K562 (cell line): ENCODE measurements around the gene KYAT1. TPM values are rescaled to one million over a fixed set of nuclear protein-coding genes. Genes with fewer than 3 reads are reported as not detected.

Experiments used
- ATAC-seq: fragments of 200-7000 bp; cut with Tn5 transposase; 3 replicates; pipeline ENCODE4 v1.9.1; 2020; ENCODE audit warnings: moderate library complexity
- BruUV-seq: library from RNA; stranded (reverse); fragments of 400-500 nt; replicated peaks from 2 replicates; lab custom pipeline; 2021; lab: Mats Ljungman, UMichigan
- CTCF ChIA-PET: fragments of 300-600 bp; formaldehyde crosslinking; extraction: SDS; loops from one replicate; lab custom pipeline; 2021; ENCODE audit warnings: low intra/inter-chr PET ratio; lab: Yijun Ruan, JAX
- POLR2A ChIA-PET: fragments of 300-600, 350-650 bp; sonication (Branson Sonifier 250); formaldehyde crosslinking; extraction: SDS; loops from one replicate; lab custom pipeline; 2021; ENCODE audit warnings: antibody characterized with exemption, inconsistent platforms; lab: Yijun Ruan, JAX
- DNase-seq, 4 experiments: peaks; one replicate each; pipeline versions ENCODE4 v3.0.0 to v3.0.0-alpha.2; 2011 to 2018; ENCODE audit warnings: low spot score in 3 of 4, mixed read lengths in 3 of 4; ENCODE audit errors: extremely low read depth in 1 of 4
- FAIRE-seq: peaks from 2 replicates; lab custom pipeline; 2011; peaks lifted over from hg19 to GRCh38; lab: Jason Lieb, UNC
- H2AFZ ChIP-seq: 2 replicates; pipeline ENCODE4 v1.6.0; 2011; ENCODE audit warnings: low read depth, low read length, control low read depth, inconsistent platforms
- H3K27ac ChIP-seq: fragments of 200-600 bp; 3 replicates; pipeline ENCODE4 v1.8.0; 2011; ENCODE audit warnings: low read depth, mild to moderate bottlenecking, control low read depth, inconsistent platforms, low read length, moderate library complexity, mixed read lengths; ENCODE audit errors: extremely low read depth
- H3K27me3 ChIP-seq, 2 experiments: fragments of 300-600 bp in 1 of 2; 2 replicates in 1 of 2; 3 replicates in 1 of 2; pipeline versions ENCODE4 v1.6.0 to v1.8.0; 2011; ENCODE audit warnings: inconsistent platforms in 2 of 2, low read length in 2 of 2, mild to moderate bottlenecking in 1 of 2, mixed read lengths in 1 of 2, moderate library complexity in 1 of 2; ENCODE audit not compliant: control insufficient read depth in 2 of 2, insufficient read depth in 2 of 2
- H3K36me3 ChIP-seq: fragments of 300-600 bp; 3 replicates; pipeline ENCODE4 v1.8.0; 2011; ENCODE audit warnings: mild to moderate bottlenecking, low read length, inconsistent platforms; ENCODE audit not compliant: control insufficient read depth, insufficient read depth
- H3K4me1 ChIP-seq, 2 experiments: fragments of 200-600 bp in 1 of 2; replicated peaks in 1 of 2; 2 replicates in 1 of 2; 3 replicates in 1 of 2; pipeline versions ENCODE4 v1.5.1 to v1.8.0; 2011; ENCODE audit warnings: inconsistent platforms in 2 of 2, low read length in 2 of 2, mild to moderate bottlenecking in 1 of 2, mixed read lengths in 1 of 2, moderate library complexity in 1 of 2; ENCODE audit not compliant: control insufficient read depth in 2 of 2, insufficient read depth in 2 of 2
- H3K4me2 ChIP-seq: 2 replicates; pipeline ENCODE4 v1.6.1; 2011; ENCODE audit warnings: low read length, control low read depth, inconsistent platforms, mixed read lengths; ENCODE audit not compliant: insufficient read depth
- H3K4me3 ChIP-seq: fragments of 200-600 bp; sonication (generic), shearing (Covaris generic); 2 replicates; pipeline ENCODE4 v1.5.1; 2016; ENCODE audit warnings: control low read depth, inconsistent platforms
- H3K79me2 ChIP-seq: fragments of 200-600 bp; 3 replicates; pipeline ENCODE4 v1.8.0; 2011; ENCODE audit warnings: low read length, inconsistent platforms; ENCODE audit not compliant: control insufficient read depth, insufficient read depth
- H3K9ac ChIP-seq, 2 experiments: 2 replicates each; pipeline versions ENCODE4 v1.6.0 to v1.6.1; 2011; ENCODE audit warnings: low read depth in 2 of 2, low read length in 2 of 2, control low read depth in 1 of 2, inconsistent platforms in 1 of 2, mild to moderate bottlenecking in 1 of 2, mixed read lengths in 1 of 2; ENCODE audit not compliant: insufficient read depth in 1 of 2
- H3K9me1 ChIP-seq: one replicate; pipeline ENCODE4 v1.6.0; 2011; ENCODE audit warnings: inconsistent platforms, mild to moderate bottlenecking, low read length, moderate library complexity; ENCODE audit not compliant: control insufficient read depth, insufficient read depth
- H3K9me3 ChIP-seq: replicated peaks from 2 replicates; pipeline ENCODE4 v1.5.1; 2011; ENCODE audit warnings: low read depth, low read length, inconsistent platforms; ENCODE audit not compliant: control insufficient read depth, insufficient read depth
- H4K20me1 ChIP-seq: replicated peaks from 2 replicates; pipeline ENCODE4 v1.6.1; 2011; ENCODE audit warnings: low read length, inconsistent platforms, mixed read lengths; ENCODE audit not compliant: control insufficient read depth, insufficient read depth
- CEBPG ChIP-seq, 3 experiments: fragments of 200-800 bp in 1 of 3; sonication (Bioruptor generic) in 1 of 3; sonication (generic) in 1 of 3; formaldehyde crosslinking in 1 of 3; IDR thresholded peaks in 2 of 3; conservative IDR thresholded peaks in 1 of 3; 2 replicates each; pipeline versions ENCODE4 v1.6.1 to v1.8.0; 2016 to 2022; ENCODE audit warnings: missing compliant biosample characterization in 2 of 3, missing genetic modification characterization in 2 of 3, mild to moderate bottlenecking in 1 of 3, missing genetic modification reagents in 1 of 3
- JUNB ChIP-seq: fragments of 450-650 bp; formaldehyde crosslinking; conservative IDR thresholded peaks from 2 replicates; pipeline ENCODE4 v1.4.0; 2020; ENCODE audit warnings: mild to moderate bottlenecking
- MAX ChIP-seq: sonication (generic); formaldehyde crosslinking; IDR thresholded peaks from 2 replicates; pipeline ENCODE4 v1.9.0; 2022; ENCODE audit warnings: mild to moderate bottlenecking, missing genetic modification reagents
- NBN ChIP-seq: fragments of 450-650 bp; IDR thresholded peaks from 2 replicates; pipeline ENCODE4 v1.6.1; 2016; ENCODE audit warnings: low read depth, mild to moderate bottlenecking
- NCOA2 ChIP-seq, 2 experiments: fragments of 450-650 bp; IDR thresholded peaks; 2 replicates each; pipeline ENCODE4 v1.6.1; 2018; ENCODE audit warnings: mild to moderate bottlenecking in 2 of 2, moderate library complexity in 1 of 2; ENCODE audit not compliant: partially characterized antibody in 2 of 2
- RBBP5 ChIP-seq: fragments of 200-600 bp; sonication (generic); IDR thresholded peaks from 2 replicates; pipeline ENCODE4 v1.6.1; 2012; ENCODE audit warnings: borderline replicate concordance, mild to moderate bottlenecking, low read length, control low read depth, inconsistent platforms; ENCODE audit not compliant: insufficient read depth, poor library complexity, severe bottlenecking
- WGBS: fragments of 100-300 bp; shearing (Covaris generic); methylation state at CpG from one replicate; pipeline ENCODE4 v1.1.6; 2016; ENCODE audit warnings: low coverage, mixed read lengths; ENCODE audit not compliant: insufficient coverage; ENCODE audit errors: missing lambda C conversion rate; 5-methylcytosine and 5-hydroxymethylcytosine counted together
- in situ Hi-C: fragments of 300-500 bp; cut with MboI; formaldehyde crosslinking; loops from 4 replicates; pipeline ENCODE4 v1.15.0; 2018; ENCODE audit warnings: inconsistent platforms, mixed read lengths
- intact Hi-C: fragments of 100-400 bp; cut with micrococcal nuclease; formaldehyde crosslinking; loops from 2 replicates; pipeline ENCODE4 v1.14.2; 2022
- polyA plus RNA-seq, 8 experiments: library from polyadenylated mRNA; depleted of rRNA in 4 of 8; stranded (reverse) in 5 of 8; unstranded in 3 of 8; fragments of >200 nt; fragmentation: Nextera tagmentation in 2 of 8; fragmentation: Illumina TruSeq in 1 of 8; extraction: Ambion mirVana in 2 of 8; extraction: Trizol in 1 of 8; gene quantifications; 2 replicates each; pipeline versions ENCODE4 v1.2.1 to v1.2.3, GENCODE V29; 2011 to 2014; ENCODE audit warnings: inconsistent platforms in 1 of 8, missing spikeins in 1 of 8
- total RNA-seq, 7 experiments: library from RNA; depleted of rRNA in 6 of 7; stranded (reverse); fragments of >200 nt in 6 of 7; fragmentation: Illumina TruSeq in 2 of 7; extraction: Trizol in 2 of 7; gene quantifications; 2 replicates each; pipeline versions ENCODE4 v1.2.1 to v1.2.3, GENCODE V29; 2011 to 2021; ENCODE audit warnings: low replicate concordance in 1 of 7

KYAT1 gene
- total and polyA plus RNA-seq, 9 of the 15 experiments (the other 6 are each of a cell fraction or from before 2014, with no cell fraction given) = 6.4 to 16.8 (median 11.1) TPM

GRCh38 chr9:128846680-128847030 lies 35.1 kb downstream of the KYAT1 start:
- WGBS = 86% methylated on average over 3 of the region's 3 CpGs
- peaks cover 7% of the 10 kb centered on the region; the same call in 2 of the 3 replicates for H3K36me3 ChIP-seq
- in situ Hi-C loops (no loop called here), intact Hi-C loops (no loop called here)
- TF ChIP-seq RBBP5 (no peak), CEBPG (CRISPR knock-in tag; IDR thresholded peaks at IDR 0.05) (0 out of 2 replicates have a peak, but pooled peaks have one; percentile 23), CEBPG (tag; conservative IDR thresholded peaks at IDR 0.05 in 1 of 2, IDR thresholded peaks at IDR 0.05 in 1 of 2) (no peak), MAX (CRISPR knock-in tag) (0 out of 2 replicates have a peak, but pooled peaks have one; percentile 14), JUNB (CRISPR knock-in tag) (no peak), NBN (no peak), NCOA2 (IDR thresholded peaks at IDR 0.05; ENCODE audit: partially characterized antibody in 2 of 2) (no peak)
- H2AFZ ChIP-seq = no peak overlapping the region
- H4K20me1 ChIP-seq = no peaks in the 10 kb centered on the region
- ChIA-PET CTCF (interaction anchor here (0.7 kb wide), 1 partner anchor 94 kb away, joined by 3 read pairs; no protein-coding TSS in a partner anchor), POLR2A (interaction anchor here (0.7 to 2.5 kb wide), 2 partner anchors 15 to 17 kb away, joined by 3 to 9 read pairs; partner anchors contain the start of gene SPOUT1)
- DNase-seq = peak in 1 of 4 experiments; percentile 6
- H3K27ac ChIP-seq = peak overlapping the region; percentile 79; the same call in 2 of the 3 replicates
- H3K4me1 ChIP-seq = peaks cover 21 to 26% of the 10 kb centered on the region in 2 experiments; a peak in 4 of 5 replicates
- no peak for FAIRE-seq
- H3K4me2 ChIP-seq = no peak overlapping the region
- H3K9me3 ChIP-seq = peaks cover 12% of the 10 kb centered on the region
- H3K79me2 ChIP-seq = peaks cover 4% of the 10 kb centered on the region; the same call in 1 of the 3 replicates
- no peaks in the 10 kb centered on the region for H3K27me3 ChIP-seq
- H3K9ac ChIP-seq = peak overlapping the region; percentile 55 to 76; a peak in 3 of 4 replicates
- H3K4me3 ChIP-seq = no peak overlapping the region
- BruUV-seq = no TSS peak
- ATAC-seq = no peak
- H3K9me1 ChIP-seq = peaks cover 10% of the 10 kb centered on the region
